Stimulated activated naive CD4-positive, alpha-beta T cell treated with Interleukin-2 at 50 U/mL for 16 hours (primary cell): ENCODE measurements around the gene SPANXN2.
"Not testable (repeated sequence)": the region's sequence is repeated elsewhere in the genome, so short reads cannot be mapped to it uniquely, and the experiment has no call there.

Experiments used
- DNase-seq: peaks from one replicate; lab custom pipeline; 2025; lab: John Stamatoyannopoulos, UW

The SPANXN2 gene, protein sequence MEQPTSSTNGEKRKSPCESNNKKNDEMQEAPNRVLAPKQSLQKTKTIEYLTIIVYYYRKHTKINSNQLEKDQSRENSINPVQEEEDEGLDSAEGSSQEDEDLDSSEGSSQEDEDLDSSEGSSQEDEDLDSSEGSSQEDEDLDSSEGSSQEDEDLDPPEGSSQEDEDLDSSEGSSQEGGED

DNA sequence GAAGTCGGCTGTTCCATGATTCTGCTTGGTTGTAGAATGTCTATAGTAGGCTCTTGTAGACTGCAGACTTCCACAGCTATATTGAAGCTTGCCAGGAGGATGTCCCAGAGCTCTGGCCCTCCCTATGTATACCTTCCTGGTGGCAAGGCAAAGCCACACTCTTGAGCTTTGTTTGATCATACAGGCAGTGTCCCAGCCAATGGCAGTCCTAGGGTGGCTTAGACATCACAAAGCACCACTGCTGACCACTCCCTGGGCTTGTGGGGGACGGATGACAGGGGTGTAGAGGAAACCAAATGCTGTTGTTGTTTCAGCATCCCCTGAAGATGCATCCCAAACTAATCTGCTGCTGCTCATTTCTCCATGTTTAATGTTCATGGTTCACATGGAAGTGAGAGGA lies at the start of gene SPANXN2:
TSS of gene SPANXN2 (minus strand) at position 101 of the 400 bp plus-strand sequence. CDS start at position 17, 84 bp downstream.
- not testable (repeated sequence) for DNase-seq

DNA sequence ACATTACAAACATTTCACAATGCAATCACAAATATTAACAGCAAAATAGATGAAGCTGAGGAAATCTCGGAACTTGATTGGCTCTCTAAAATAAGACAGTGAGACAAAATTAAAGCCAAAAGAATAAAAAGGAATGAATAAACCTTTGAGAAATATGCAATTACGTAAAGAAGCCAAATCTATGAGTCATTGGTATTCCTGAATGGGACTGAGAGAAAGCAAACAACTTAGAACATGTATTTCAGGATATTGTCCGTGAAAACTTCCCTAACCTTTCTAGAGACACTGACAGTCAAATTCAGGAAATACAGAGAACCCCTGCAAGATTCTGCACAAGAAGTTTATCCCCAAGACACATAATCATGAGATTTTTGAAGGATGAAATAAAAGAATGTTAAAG lies 48.4 kb upstream of the SPANXN2 start:
- no peak for DNase-seq

DNA sequence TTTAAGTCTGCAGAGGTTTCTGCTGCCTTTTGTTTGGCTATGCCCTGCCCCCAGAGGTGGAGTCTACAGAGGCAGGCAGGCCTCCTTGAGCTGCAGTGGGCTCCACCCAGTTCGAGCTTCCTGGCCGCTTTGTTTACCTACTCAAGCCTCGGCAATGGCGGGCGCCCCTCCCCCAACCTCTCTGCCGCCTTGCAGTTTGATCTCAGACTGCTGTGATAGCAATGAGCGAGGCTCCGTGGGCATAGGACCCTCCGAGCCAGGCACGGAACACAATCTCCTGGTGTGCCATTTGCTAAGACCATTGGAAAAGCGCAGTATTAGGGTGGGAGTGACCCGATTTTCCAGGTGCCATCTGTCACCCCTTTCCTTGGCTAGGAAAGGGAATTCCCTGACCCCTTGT lies 47.2 kb upstream of the SPANXN2 start:
- not testable (repeated sequence) for DNase-seq

DNA sequence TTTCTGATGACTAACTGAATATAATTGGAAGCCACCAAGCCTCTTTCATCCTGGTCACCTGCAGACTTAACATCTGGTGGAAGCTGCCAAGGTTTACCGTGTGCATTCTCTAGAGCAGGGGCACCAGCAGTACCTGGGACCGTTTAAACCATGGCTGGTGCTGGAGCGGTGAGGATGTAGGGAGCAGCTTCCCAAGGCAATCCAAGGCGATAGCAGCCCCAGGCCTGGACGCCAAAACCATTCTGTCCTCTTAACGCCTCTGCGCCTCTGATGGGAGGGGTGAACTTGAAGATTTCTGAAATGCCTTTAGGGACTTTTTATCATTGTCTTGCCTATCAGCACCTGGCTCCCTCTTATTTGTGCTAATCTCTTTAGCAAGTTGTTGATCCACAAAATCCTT lies 37.3 kb upstream of the SPANXN2 start:
- DNase-seq = no peak

DNA sequence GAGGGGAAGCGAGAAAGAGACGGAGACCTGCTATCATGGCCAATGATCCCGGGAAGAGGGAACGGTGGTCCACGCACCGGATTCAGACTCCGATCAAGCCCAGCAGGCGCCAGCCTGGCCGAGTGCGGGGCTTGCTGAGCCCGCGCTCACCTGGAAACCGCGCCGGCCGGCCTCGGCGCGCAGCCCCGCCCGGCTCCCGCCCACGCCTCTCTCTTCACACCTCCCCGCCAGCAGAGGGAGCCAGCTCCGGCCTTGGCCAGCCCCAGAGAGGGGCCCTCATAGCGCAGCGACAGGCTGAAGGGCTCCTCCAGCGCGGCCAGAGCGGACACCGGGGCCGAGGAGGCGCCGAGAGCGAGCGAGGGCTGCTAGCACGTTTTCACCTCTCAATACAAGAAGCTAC lies 36.8 kb upstream of the SPANXN2 start:
- DNase-seq = no peak

DNA sequence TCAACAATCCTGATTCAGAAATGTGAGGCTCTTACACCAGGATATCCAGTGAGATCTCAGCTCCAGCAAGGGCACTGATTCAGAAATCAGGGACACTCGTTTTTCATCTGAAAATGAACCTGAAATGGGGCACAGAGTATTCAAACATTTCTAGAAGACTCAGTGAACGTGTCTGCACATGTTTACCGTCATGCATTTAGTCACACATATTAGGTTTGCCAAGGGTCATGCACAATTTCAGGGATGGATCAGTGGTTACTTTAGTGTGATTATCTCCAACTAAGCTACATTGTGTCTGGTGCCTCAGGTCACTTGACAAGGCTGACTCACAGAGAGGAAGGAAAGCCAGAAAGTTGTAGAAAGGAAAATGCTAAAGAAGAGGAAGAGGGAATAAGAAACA lies 33.6 kb upstream of the SPANXN2 start:
- no peak for DNase-seq

DNA sequence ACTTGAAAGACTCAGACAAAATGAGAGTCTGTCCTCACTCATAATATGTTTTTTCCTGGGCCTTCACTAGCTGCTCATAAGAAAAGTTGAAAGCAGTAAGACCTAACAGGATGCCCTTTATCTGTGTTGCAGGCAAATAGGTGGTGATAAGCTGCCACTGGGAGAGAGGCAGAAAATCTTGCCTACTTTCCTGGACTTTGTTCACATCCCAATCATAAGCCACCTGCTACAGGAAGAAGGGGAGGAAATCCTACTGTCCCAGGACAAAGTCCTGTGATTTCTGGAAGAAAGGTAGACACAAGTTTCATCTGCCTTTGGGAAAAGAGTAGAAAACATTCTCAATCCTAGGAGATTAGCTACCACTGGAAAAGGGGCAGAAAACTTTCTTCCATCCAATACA lies 13.3 kb upstream of the SPANXN2 start:
- no peak for DNase-seq

DNA sequence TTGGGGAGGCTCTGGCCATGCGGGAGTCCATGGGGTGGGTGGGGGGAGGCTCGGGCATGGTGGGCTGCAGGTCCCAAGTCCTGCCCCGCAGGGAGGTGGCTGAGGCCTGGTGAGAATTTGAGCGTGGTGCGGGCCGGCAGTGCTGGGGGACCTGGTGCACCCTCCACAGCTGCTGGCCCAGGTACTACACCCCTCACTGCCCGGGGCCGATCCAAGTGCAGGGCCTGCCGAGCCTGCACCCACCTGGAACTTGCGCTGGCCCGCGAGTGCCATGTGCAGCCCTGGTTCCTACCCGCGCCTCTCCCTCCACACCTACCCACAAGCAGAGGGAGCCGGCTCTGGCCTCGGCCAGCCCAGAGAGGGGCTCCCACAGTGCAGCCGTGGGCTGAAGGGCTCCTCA lies 5.7 kb upstream of the SPANXN2 start:
- no peak for DNase-seq

DNA sequence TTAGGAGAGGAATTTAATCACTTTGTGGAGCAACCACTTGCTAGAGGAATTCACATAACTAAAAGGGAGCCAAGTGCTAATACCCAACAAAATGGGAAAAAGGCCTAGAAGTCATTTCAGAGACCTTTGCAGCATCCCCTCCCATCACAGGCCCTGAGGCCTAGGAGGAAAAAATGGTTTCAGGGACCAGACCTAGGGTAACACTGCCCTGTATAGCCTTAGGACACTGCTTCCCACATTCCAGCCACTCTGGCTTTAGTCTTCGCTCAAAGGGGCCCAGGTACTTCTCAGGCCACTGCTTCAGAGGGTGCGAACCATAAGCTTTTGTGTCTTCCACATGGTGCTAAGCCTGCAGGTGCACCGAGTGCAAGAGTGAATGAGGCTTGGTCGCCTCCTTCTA lies 19.1 kb downstream of the SPANXN2 start:
- DNase-seq = no peak

DNA sequence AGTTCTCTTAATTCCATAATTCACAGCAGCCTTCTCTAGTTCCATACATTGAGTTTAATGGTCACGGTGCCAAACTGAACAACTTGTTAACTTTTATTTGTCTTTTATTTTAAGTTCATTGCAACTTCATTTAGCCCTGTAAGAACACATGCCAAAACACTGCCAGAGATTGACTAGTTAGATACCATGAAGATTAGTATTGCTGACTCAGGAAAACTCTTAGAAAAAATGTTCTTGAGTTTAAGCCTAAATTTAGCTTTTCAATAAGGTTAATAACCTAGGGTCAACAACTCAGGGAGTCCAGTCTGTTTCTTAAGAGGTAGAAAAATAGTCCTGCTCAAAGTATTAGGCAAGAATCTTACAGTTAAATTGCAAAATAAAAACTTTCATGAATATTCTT lies 25.7 kb downstream of the SPANXN2 start:
- DNase-seq = no peak

DNA sequence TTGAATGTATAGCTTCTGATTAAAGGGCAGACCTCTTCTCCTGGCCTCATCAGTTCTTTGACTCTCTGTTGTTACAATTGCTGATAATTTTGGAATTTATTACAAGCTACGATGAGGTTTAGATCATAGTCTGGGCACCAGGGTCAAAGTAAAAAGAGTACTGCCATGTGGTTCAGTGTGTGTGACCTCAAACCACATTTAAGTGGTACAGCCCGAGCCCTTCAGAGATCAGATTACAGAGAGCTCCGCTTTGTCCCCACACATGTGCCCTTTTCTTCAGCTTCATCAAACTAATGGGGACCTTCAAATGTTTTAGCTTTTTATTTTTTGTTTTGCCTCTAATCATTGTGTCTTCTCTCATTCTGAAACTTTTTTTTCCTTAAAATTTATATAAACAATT lies 37.1 kb downstream of the SPANXN2 start:
- no peak for DNase-seq

DNA sequence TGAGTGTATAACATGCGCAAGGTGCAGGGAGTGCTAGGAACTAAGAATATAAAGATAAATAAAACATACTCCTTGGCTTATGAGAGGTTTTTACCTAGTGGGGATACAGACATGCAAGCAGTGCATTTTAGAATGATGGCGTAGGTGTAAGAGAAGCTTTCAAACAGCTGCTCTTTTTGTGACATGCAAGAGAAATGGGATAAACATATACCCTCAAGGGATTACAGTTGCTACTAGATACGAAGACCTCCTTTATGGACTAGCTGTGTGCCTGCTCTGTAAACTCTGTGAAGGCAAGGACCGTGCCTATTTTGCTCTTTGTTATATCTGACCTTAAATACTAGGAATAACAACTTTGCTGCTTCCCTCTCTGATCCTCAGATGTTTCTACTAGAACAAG lies 45.6 kb downstream of the SPANXN2 start:
- no peak for DNase-seq

DNA sequence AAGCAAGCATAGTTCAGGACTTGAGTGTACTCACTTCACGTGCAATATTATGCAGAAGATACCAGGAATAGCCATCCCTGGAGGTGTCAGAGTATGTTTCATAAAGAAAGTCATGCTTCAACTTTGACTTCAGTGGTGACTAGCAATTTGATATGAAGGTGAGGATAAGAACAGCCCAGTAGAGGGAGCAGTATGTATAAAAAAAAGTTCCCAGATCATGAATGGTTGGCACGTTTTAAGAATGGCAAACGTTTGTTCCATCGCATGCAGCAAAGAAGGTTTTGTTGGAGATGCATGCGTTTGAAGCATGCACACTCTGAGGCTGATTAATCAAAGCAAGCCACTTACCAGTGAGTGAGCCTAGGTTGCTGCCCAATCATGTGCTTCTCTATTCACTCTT lies 51.2 kb downstream of the SPANXN2 start:
- no peak for DNase-seq

DNA sequence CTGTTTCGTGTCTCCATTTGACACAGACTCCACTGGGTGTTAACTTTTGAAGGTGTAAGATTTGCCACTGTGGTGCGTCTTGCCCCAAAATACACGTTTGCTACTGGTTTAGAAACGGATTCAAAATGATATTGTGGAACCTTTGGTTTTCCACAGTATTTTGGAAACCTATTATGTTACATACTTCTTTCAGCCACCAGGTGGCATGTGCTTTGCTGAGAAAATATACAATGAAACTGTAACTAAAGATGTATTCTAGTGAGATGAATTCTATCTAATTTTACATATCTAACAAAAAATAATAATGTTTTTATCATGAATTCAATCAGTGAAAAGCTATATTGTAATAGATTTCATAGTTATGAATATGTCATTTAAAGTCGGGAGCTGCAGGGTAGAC lies 56.2 kb downstream of the SPANXN2 start:
- DNase-seq = no peak

DNA sequence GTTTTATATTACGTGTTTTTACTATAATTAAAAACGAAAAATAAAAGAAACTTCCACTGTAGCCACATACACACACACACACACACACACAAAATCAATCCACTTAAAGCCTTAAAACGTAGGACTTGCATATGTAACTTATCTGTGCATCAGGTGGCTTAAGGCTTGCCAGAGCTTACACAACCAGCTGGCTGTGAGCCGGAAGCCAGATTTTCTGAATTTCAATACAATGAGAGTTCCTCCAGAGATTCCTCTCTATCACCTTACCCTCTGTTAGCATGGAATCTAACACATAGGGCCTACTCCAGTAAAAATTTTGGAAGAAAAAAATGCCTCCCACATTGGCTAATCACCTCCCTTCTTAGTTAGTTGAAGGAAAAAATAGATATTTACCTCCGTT lies 56.8 kb downstream of the SPANXN2 start:
- no peak for DNase-seq
